NCI-H446 (cell line): ENCODE data around the gene WIPF1.
A peak's percentile ranks its signal among the peaks of the same experiment; 100 is the strongest.

Source experiments
- DNase-seq, 2 experiments: peaks; one replicate each; lab custom pipeline; 2025; lab: John Stamatoyannopoulos, UW

WIPF1 gene, protein sequence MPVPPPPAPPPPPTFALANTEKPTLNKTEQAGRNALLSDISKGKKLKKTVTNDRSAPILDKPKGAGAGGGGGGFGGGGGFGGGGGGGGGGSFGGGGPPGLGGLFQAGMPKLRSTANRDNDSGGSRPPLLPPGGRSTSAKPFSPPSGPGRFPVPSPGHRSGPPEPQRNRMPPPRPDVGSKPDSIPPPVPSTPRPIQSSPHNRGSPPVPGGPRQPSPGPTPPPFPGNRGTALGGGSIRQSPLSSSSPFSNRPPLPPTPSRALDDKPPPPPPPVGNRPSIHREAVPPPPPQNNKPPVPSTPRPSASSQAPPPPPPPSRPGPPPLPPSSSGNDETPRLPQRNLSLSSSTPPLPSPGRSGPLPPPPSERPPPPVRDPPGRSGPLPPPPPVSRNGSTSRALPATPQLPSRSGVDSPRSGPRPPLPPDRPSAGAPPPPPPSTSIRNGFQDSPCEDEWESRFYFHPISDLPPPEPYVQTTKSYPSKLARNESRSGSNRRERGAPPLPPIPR

GRCh38 chr2:174597345-174598047 is at the start of gene WIPF1:
Gene WIPF1, minus strand, starts transcription at chr2:174597804. Its CDS starts 12,231 bp downstream, at chr2:174585573.
- DNase-seq = no peak

DNA sequence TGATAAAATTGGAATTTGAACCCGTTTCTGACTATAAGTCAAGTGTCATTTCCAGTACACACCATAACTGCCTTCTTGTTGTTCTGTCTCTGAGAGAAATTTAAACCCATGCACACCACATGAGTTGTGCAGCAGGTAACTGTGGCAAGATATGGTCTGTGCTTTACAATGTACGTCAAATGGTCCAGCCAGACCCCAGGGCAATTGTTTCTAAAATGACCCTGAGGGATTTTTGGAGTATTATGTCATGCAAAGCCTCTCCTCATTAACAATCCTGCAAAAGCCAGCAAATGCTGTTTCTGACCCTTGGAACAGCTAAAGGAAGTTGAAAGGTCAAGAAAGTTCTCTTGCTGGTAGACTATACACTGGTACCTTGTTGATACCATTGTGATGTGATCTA is 47.7 kb upstream of the WIPF1 start:
- no peak for DNase-seq

DNA sequence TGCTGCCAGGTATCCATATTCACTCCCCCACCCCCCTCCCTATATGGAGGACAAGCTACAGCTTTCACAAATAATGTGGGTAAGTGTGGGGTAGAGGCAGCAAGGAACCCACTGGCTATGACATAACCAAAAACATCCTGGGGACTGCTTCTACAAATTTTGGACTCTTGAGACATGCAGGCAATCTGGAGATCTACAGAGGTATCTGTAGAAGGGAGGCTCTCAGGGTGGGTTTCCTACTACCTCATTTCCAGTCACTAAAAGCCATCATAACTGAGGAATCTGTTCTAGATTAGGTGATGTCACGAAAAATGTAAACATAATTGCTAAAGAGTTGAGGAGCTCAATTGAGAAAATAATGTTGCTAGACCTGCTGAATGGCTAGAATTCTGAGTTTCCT is 46.8 kb upstream of the WIPF1 start:
- DNase-seq = no peak

- DNase-seq = no peak
Observed at GRCh38 chr2:174643356-174643755, 45.8 kb upstream of the WIPF1 start.

DNA sequence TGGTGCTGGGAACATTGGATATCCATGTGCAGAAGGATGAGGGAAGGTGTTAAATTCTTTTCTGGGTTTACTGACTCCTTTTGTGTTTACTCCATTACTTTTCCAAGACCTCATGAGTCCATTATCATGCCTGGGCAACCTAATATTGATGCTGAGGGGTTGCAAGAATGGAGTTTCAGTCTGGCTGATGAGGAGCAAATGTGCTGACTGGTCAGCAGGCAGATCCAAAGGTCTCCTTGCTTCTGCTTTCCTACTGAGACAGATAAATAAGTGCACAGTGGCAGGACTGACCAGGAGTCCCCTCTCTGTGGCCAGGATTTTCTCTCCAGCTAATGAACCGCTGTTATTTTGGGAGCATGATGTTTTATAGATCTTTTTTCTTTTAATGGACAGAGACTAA is 43.6 kb upstream of the WIPF1 start:
- DNase-seq = no peak

DNA sequence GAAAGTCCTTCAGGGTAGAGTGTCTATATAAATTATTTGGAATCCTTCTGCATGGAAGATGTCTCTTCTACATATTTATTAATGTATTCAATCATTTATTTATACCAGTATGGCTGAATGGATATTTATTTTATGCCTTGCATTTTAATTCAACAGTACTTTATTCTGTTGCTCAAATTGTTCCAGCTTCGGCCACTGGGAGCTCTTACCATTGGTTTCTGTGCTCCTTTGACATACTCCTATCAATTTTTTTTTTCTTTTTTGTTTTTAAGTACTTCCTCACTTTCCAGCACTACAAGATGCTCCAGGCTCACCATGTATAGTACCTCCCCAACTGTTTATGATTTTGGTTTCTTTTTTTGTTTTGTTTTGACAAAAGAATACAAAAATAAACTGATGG is 39.4 kb upstream of the WIPF1 start:
- DNase-seq = no peak

DNA sequence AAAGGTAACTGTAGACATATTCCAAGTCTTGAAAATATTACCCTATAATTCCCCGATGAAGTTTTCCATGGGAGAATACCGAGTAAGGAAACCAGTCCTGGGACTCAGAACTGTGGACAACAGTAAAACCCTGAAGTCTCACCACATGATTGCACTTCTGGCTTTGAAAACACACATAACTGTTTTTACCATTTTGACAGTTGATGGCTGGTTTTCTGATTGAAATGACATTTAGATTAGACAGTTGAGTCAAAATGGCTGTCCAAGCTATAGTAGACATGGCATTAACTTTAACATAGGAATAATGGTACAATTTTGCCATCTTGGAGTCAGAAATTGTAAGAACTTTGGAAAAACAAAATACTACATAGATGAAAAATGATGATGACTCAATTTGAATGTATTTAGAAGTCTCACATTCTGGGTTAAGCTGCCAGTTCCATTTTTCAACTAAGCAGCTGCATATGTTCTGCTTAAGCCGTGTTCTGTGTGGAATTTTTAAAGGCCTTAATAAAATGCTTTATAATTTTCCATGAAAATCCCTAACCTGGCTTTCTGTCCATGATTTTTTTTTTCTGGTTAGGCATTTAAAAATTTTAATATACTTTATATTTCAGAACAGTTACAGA is 38.3 kb upstream of the WIPF1 start:
- no peak for DNase-seq

GRCh38 chr2:174635015-174635593 is 37.5 kb upstream of the WIPF1 start:
- no peak for DNase-seq

GRCh38 chr2:174634130-174635014 is 36.8 kb upstream of the WIPF1 start:
- no peak for DNase-seq

- DNase-seq = peak in 1 of 2 experiments; percentile 40
Observed at GRCh38 chr2:174633623-174633930, 36.0 kb upstream of the WIPF1 start.

GRCh38 chr2:174632841-174633622 is 35.4 kb upstream of the WIPF1 start:
- DNase-seq = no peak

GRCh38 chr2:174631009-174631981 is 33.7 kb upstream of the WIPF1 start:
- DNase-seq = no peak

DNA sequence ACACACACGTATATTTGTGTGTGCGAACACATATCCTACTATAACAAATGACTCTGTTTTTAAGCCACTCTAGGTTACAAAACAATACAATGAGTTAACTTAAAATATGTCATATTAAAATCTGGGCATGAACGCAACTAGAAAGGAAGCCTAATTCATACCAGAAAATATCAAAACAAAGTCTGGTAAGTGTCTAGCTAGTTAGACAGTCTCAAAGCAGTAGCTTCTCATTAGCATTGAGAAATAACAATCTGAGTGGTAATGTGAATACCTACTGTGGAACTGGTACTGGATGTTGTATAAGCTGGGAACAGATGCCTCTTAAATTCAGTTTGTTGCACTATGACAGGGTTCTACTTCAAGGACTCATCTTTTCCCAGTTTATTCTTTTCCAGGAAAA is 32.5 kb upstream of the WIPF1 start:
- DNase-seq = no peak

- no peak for DNase-seq
Observed at GRCh38 chr2:174629506-174629905, 31.9 kb upstream of the WIPF1 start.

GRCh38 chr2:174628528-174629169 is 31.0 kb upstream of the WIPF1 start:
- no peak for DNase-seq

- no peak for DNase-seq
Observed at GRCh38 chr2:174627216-174627615, 29.6 kb upstream of the WIPF1 start.

- peak in 1 of 2 experiments; percentile 8 for DNase-seq
Observed at GRCh38 chr2:174624895-174625430, 27.4 kb upstream of the WIPF1 start.

DNA sequence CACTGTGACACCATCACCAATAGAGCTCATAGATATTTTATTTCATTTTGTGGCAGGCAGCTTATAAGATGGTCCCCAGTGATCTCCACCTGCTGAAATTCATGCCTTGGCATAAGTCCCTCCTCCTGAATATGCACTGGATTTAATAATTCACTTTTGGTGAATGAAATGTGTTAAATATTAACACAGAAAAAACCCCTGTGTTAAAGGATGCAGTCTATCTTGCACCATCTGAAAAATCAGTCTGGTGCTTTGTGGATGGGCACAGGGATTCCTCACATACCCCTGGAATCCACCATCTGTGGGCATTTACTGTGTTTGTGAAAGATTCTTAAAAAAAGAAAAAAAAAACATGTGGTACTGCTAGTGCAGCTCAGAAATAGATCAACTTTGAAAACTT is 26.1 kb upstream of the WIPF1 start:
- DNase-seq = no peak
